22Rv1 (cell line): ENCODE data around the gene PCSK6.

ENCODE experiments used
- CTCF ChIP-seq: fragments of 450-650 bp; IDR thresholded peaks from 2 replicates; pipeline ENCODE4 v1.5.1; 2017; ENCODE audit warnings: mild to moderate bottlenecking
- ZFX ChIP-seq: fragments of 450-650 bp; IDR thresholded peaks from 2 replicates; pipeline ENCODE4 v1.6.1; 2017; ENCODE audit warnings: antibody characterized with exemption, borderline replicate concordance

- TF ChIP-seq CTCF (no peak), ZFX (no peak)
These were observed 96.3 kb downstream of the PCSK6 start for GRCh38 chr15:101393172-101393571.
